GM23248 (cell line): Measurements from ENCODE around the gene BSDC1. TPM values are rescaled to one million over a fixed set of nuclear protein-coding genes. Genes with fewer than 3 reads are reported as not detected.

Source experiments
- DNase-seq: peaks from one replicate; pipeline ENCODE4 v3.0.0-alpha.2; 2015
- H2AFZ ChIP-seq: fragments of 200-600 bp; sonication (generic); 2 replicates; pipeline ENCODE4 v1.6.1; 2016; ENCODE audit warnings: antibody characterized with exemption
- H3F3A ChIP-seq: fragments of 200-600 bp; sonication (generic); 2 replicates; pipeline ENCODE4 v1.6.1; 2016; ENCODE audit warnings: mild to moderate bottlenecking, antibody characterized with exemption, mixed run types; ENCODE audit not compliant: insufficient read depth
- H3K27ac ChIP-seq: fragments of 200-600 bp; sonication (generic); 2 replicates; pipeline ENCODE4 v1.5.1; 2016; ENCODE audit warnings: mild to moderate bottlenecking
- H3K27me3 ChIP-seq: fragments of 200-600 bp; sonication (generic); replicated peaks from 2 replicates; pipeline ENCODE4 v1.6.1; 2016; ENCODE audit warnings: mild to moderate bottlenecking; ENCODE audit not compliant: insufficient read depth
- H3K36me3 ChIP-seq: fragments of 200-600 bp; sonication (generic); 2 replicates; pipeline ENCODE4 v1.6.1; 2016; ENCODE audit warnings: low read depth, mild to moderate bottlenecking
- H3K4me1 ChIP-seq: fragments of 200-600 bp; sonication (generic); 2 replicates; pipeline ENCODE4 v1.6.1; 2016; ENCODE audit warnings: mild to moderate bottlenecking; ENCODE audit not compliant: insufficient read depth
- H3K4me2 ChIP-seq: fragments of 200-600 bp; sonication (generic); one replicate; pipeline ENCODE4 v1.6.1; 2016; ENCODE audit warnings: mild to moderate bottlenecking; ENCODE audit not compliant: unreplicated experiment
- H3K4me3 ChIP-seq: fragments of 200-600 bp; sonication (generic); 2 replicates; pipeline ENCODE4 v1.5.1; 2016; ENCODE audit warnings: mild to moderate bottlenecking
- H3K79me2 ChIP-seq: fragments of 200-600 bp; sonication (generic); 2 replicates; pipeline ENCODE4 v1.6.1; 2016; ENCODE audit warnings: mild to moderate bottlenecking; ENCODE audit not compliant: insufficient read depth
- H3K9ac ChIP-seq: fragments of 200-600 bp; sonication (generic); 2 replicates; pipeline ENCODE4 v1.6.1; 2016; ENCODE audit warnings: mild to moderate bottlenecking
- H3K9me2 ChIP-seq: fragments of 200-600 bp; sonication (generic); 2 replicates; pipeline ENCODE4 v1.6.1; 2016; ENCODE audit warnings: mixed run types, mild to moderate bottlenecking, moderate library complexity; ENCODE audit not compliant: insufficient read depth
- H3K9me3 ChIP-seq: fragments of 200-600 bp; sonication (generic); one replicate; pipeline ENCODE4 v1.6.1; 2017; ENCODE audit warnings: low read depth
- H4K20me1 ChIP-seq: fragments of 200-600 bp; sonication (generic); 2 replicates; pipeline ENCODE4 v1.6.0; 2016; ENCODE audit not compliant: insufficient read depth
- EZH2 ChIP-seq: fragments of 200-600 bp; sonication (generic); IDR thresholded peaks from 2 replicates; pipeline ENCODE4 v1.6.1; 2018; ENCODE audit warnings: antibody characterized with exemption, mild to moderate bottlenecking; ENCODE audit not compliant: insufficient read depth, poor library complexity, severe bottlenecking
- EZH2phosphoT487 ChIP-seq: fragments of 200-600 bp; sonication (generic); IDR thresholded peaks from 2 replicates; pipeline ENCODE4 v1.6.1; 2018; ENCODE audit warnings: antibody characterized with exemption, moderate library complexity, mild to moderate bottlenecking, low read depth; ENCODE audit not compliant: insufficient read depth
- WGBS, 2 experiments: methylation state at CpG; one replicate each; pipeline ENCODE4 v1.1.6; 2015 to 2017; ENCODE audit warnings: low lambda C conversion rate in 2 of 2, low coverage in 1 of 2; ENCODE audit errors: missing lambda C conversion rate in 2 of 2; 5-methylcytosine and 5-hydroxymethylcytosine counted together
- in situ Hi-C: fragments of 300-500 bp; cut with MboI; formaldehyde crosslinking; loops from 2 replicates; pipeline ENCODE4 v1.15.0; 2020
- polyA plus RNA-seq: library from polyadenylated mRNA; unstranded; fragments of >200 nt; fragmentation: Nextera tagmentation; extraction: Ambion mirVana; gene quantifications from 2 replicates; pipeline ENCODE4 v1.2.1, GENCODE V29; 2016
- total RNA-seq: library from RNA; depleted of rRNA; stranded (reverse); fragments of >200 nt; shearing (Covaris generic); gene quantifications from 2 replicates; pipeline ENCODE4 v1.2.3, GENCODE V29; 2014

The BSDC1 gene
- total and polyA plus RNA-seq, 2 experiments from 2014 or later: 47.8 to 94.9 TPM

GRCh38 chr1:32431736-32432400, 37.6 kb upstream of the BSDC1 start:
- H3K36me3 ChIP-seq: no peaks in the 10 kb centered on the region
- H3K9me3 ChIP-seq: no peaks in the 10 kb centered on the region
- no peaks in the 10 kb centered on the region for H3K79me2 ChIP-seq
- H3F3A ChIP-seq: no peaks in the 10 kb centered on the region
- H2AFZ ChIP-seq: no peak overlapping the region
- H3K27ac ChIP-seq: no peak overlapping the region
- H3K4me1 ChIP-seq: no peaks in the 10 kb centered on the region
- H3K4me3 ChIP-seq: no peak overlapping the region
- in situ Hi-C loops: no loop called here
- H3K9me2 ChIP-seq: no peaks in the 10 kb centered on the region
- H3K27me3 ChIP-seq: peaks cover 24% of the 10 kb centered on the region; the same call in 1 of the 2 replicates
- TF ChIP-seq EZH2phosphoT487 (no peak), EZH2 (no peak)
- WGBS, 2 experiments: 52 to 53% methylated on average over 4 of the region's 4 CpGs
- no peaks in the 10 kb centered on the region for H4K20me1 ChIP-seq
- no peak overlapping the region for H3K9ac ChIP-seq
- H3K4me2 ChIP-seq: no peak overlapping the region
- DNase-seq: no peak

- Histone ChIP-seq H3K4me2 (no peak overlapping the region), H2AFZ (no peak overlapping the region), H4K20me1 (no peaks in the 10 kb centered on the region), H3K4me3 (no peak overlapping the region), H3K27ac (no peak overlapping the region), H3K9me3 (no peaks in the 10 kb centered on the region), H3K9ac (no peak overlapping the region), H3K4me1 (no peaks in the 10 kb centered on the region), H3K9me2 (no peaks in the 10 kb centered on the region), H3K36me3 (no peaks in the 10 kb centered on the region), H3K27me3 (peaks cover 64% of the 10 kb centered on the region; the same call in 1 of the 2 replicates), H3K79me2 (no peaks in the 10 kb centered on the region), H3F3A (no peaks in the 10 kb centered on the region)
- no peak for DNase-seq
- WGBS, 2 experiments: 77 to 78% methylated on average over 17 of the region's 17 CpGs
- TF ChIP-seq EZH2: no peak
- no peak for TF ChIP-seq EZH2phosphoT487
- in situ Hi-C loops: no loop called here
These were observed 33.2 kb upstream of the BSDC1 start for GRCh38 chr1:32427264-32427963.

DNA sequence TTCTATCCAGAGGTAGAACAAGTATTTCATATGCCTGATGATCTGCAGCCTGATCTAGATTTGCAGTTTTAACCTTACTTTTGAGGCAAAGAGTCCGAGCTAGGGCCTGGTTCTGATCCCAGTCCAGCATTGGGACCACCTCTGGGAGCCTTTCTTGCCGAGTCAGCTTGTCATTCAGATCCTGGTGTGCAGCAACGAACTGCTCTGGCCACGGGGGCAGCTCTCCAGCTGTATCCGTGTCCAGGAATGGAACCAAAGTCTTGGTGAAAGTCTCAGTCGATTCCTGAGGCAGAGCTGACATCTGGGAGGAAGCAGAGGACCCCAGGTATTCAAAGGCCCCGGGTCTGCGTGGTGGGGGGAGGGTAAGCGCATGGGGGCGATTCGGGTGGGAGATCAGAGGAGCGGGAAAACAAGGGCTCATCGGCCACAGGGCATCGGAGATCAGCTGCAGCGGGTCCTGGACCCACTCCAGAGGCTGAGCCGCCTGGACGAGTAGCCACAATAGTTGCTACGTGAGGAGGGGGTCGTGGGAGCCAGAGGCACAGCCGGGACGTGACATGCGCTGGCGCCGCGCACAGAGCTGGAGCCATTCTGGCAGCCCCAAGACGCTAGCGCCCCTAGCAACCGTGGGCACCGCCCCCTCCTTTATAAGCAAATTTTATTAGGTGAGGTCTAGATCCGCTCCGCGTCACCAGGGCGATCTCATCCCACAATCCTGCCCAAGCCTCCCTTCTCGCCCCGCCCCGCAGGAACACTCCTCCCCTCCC, 32.4 kb upstream of the BSDC1 start:
- Histone ChIP-seq H3K9ac (no peak overlapping the region), H3K27me3 (peaks cover 64% of the 10 kb centered on the region; the same call in 1 of the 2 replicates), H3K4me1 (no peaks in the 10 kb centered on the region), H3K79me2 (no peaks in the 10 kb centered on the region), H2AFZ (0 out of 2 replicates have a peak overlapping the region, but pooled peaks have one; percentile 14), H3K4me2 (peak overlapping the region; percentile 48), H3K36me3 (no peaks in the 10 kb centered on the region), H4K20me1 (no peaks in the 10 kb centered on the region), H3K9me2 (no peaks in the 10 kb centered on the region), H3K4me3 (peak overlapping the region; percentile 40), H3K27ac (no peak overlapping the region), H3K9me3 (no peaks in the 10 kb centered on the region), H3F3A (no peaks in the 10 kb centered on the region)
- no peak for TF ChIP-seq EZH2phosphoT487
- peak; percentile 45 for TF ChIP-seq EZH2
- 7% methylated on average over 23 to 36 of the region's 36 CpGs for WGBS, 2 experiments
- peak; percentile 44 for DNase-seq
- in situ Hi-C loops: no loop called here

DNA sequence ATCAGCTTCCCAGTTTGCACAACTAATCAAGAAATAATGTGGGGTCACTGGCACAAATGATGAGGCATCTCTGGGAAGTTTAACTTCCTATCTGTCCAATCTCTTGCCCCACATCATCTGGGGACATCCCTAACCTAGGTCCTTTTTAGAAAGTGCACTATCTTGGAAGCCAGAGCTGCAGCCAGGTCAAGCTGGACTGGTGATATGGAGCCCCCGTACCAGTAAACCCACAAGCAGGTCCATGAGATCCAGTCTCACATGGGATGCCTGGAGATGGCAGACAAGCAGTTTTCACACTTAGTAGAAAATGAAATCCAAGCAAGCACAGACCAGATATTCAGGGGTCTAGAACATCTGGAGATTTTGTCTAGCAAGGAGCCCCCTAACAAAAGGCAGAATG, 27.5 kb upstream of the BSDC1 start:
- Histone ChIP-seq H2AFZ (no peak overlapping the region), H3K36me3 (no peaks in the 10 kb centered on the region), H4K20me1 (no peaks in the 10 kb centered on the region), H3K9me2 (no peaks in the 10 kb centered on the region), H3K27me3 (peaks cover 51% of the 10 kb centered on the region; the same call in 1 of the 2 replicates), H3K4me3 (no peak overlapping the region), H3K4me2 (no peak overlapping the region), H3K9me3 (no peaks in the 10 kb centered on the region), H3K79me2 (no peaks in the 10 kb centered on the region), H3K9ac (no peak overlapping the region), H3F3A (no peaks in the 10 kb centered on the region), H3K27ac (no peak overlapping the region), H3K4me1 (no peaks in the 10 kb centered on the region)
- 73 to 86% methylated on average over 1 of the region's 1 CpG for WGBS, 2 experiments
- in situ Hi-C loops: no loop called here
- TF ChIP-seq EZH2phosphoT487 (no peak), EZH2 (no peak)
- DNase-seq: no peak
